Jurkat, Clone E6-1 (cell line): ENCODE measurements around the gene KRCC1.

Experiments used
- DNase-seq: peaks from one replicate; pipeline ENCODE4 v3.0.0-alpha.2; 2011; ENCODE audit warnings: low read depth, low spot score
- H3K4me3 ChIP-seq: 2 replicates; pipeline ENCODE4 v1.5.1; 2011; ENCODE audit warnings: mild to moderate bottlenecking, low read length, control low read depth, moderate library complexity

The KRCC1 gene

GRCh38 chr2:88080545-88080944 lies 25.0 kb upstream of the KRCC1 start:
- no peak overlapping the region for H3K4me3 ChIP-seq
- DNase-seq: no peak

DNA sequence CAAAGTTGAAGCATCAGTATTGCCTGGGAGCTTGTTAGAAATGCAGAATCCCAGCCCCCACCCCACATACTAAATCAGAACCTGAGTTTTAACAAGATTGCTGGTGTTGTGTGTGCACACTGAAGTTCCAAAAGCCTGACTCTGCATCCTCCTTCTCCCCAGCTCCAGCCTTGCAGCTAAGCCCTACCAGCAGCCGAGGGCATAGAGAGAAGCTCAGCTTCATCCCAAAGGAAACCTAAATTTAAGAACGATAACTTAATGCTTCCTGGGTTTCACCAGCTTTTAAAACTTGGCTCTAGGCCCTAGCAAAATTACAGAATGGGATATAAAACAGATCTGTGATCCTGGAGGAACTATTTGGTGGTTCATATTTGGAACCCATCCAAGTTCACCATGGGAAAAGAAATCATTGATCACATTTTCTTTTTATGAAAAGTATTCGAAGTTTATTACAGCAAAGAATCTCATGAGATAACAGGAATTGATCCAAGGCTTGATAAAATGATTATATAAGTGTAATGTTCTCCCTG lies 23.1 kb upstream of the KRCC1 start:
- no peak for DNase-seq
- no peak overlapping the region for H3K4me3 ChIP-seq

GRCh38 chr2:88077080-88077479 lies 21.5 kb upstream of the KRCC1 start:
- no peak for DNase-seq
- H3K4me3 ChIP-seq: no peak overlapping the region

DNA sequence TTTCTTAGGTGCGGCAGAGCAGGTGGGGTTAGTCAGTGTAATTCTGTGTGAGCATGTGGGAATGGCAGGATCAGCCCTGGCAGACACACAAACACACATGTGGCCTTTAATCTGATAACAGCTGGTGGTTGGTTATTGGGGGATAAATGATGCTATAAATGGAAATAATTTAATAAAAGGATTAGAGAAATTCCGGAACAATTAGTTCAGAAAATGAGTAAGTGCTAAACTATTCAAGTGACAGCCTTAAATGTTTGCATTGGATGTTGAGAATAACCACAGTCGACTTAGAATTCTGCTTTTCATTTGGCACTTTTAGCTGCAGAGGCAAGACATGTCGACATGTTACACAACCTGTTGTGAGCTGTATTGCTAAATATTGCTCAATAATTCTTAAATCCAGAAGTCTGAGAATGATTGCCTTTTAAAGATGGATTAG lies 19.3 kb upstream of the KRCC1 start:
- no peak for DNase-seq
- no peak overlapping the region for H3K4me3 ChIP-seq

DNA sequence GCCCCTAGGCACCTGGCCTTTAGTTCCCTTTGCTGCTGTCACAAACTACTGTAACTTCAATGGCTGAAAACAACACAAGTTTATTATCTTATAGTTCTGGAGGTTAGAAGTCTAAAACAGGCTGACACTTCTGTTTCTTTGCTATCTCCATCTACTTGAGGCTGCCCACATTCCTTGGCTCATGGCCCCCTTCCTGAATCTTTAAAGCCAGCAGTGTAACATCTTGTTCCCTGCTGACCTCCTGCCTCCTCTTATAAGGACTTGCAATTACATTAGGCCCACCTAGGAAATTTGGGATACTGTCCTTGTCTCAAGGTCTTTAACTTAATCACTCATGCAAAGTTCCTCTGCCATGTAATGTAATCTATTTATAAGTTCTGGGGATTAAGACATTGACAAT lies 18.6 kb upstream of the KRCC1 start:
- no peak overlapping the region for H3K4me3 ChIP-seq
- DNase-seq: no peak

DNA sequence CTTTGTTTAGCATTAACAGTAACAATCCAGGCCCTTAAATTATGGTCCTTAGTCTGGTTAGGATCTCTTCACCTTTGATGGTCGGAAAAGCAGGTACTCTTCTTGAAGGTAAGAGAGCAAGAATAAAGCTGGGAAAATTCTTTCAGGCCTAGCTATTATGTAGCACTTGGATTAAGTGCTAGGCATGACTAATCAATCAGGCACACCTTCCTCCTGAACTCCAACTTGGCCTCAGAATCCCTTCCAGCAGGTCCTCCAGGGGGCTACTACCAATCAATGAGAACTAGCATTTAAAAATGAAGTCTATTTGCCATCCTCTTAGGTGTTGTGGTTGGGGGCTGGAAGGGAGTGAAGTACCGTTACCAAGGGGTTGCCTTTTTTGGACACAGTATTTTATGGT lies 15.8 kb upstream of the KRCC1 start:
- DNase-seq: no peak
- no peak overlapping the region for H3K4me3 ChIP-seq

DNA sequence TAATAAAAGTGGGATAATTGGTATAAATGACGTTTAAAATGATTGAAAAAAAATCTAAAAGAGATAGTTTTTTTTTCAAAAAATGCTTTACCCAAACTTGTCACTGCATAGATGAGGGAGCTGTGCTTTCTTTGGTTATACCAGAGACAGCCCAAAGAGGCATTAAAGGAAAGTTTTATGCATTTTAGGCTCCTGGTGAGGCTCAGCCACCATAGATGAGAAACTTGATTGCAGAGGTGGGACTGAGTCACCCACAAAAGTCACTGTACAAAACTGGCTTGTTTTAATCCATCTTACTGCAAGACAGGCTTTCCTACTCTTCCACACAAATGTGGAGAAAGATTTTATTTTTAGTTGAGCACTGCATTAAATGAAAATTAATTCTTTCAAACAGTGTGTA lies 14.5 kb upstream of the KRCC1 start:
- DNase-seq: no peak

DNA sequence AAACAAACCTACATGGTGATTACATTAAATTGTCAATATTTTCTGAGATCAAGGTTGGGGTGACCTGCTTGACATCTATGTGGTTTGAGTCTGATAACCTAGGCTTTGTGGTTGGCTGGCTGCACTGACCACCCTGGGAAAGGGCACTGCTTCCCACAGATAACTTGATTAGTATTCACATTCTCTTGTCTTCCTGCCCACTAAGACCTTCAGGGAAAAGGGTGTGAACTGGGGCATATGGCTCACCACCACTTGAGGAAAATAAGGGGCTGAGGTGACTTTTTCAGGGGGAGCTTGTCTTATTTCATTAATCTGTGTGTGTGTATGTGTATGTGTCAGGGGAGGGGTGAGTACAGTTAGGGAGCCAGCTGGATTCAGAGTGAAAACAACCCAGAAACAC lies 13.5 kb upstream of the KRCC1 start:
- no peak overlapping the region for H3K4me3 ChIP-seq
- no peak for DNase-seq

More for the DNA sequence above, 14.5 kb upstream of the KRCC1 start:
- no peak overlapping the region for H3K4me3 ChIP-seq

GRCh38 chr2:88068044-88068443 lies 12.5 kb upstream of the KRCC1 start:
- no peak overlapping the region for H3K4me3 ChIP-seq
- no peak for DNase-seq

DNA sequence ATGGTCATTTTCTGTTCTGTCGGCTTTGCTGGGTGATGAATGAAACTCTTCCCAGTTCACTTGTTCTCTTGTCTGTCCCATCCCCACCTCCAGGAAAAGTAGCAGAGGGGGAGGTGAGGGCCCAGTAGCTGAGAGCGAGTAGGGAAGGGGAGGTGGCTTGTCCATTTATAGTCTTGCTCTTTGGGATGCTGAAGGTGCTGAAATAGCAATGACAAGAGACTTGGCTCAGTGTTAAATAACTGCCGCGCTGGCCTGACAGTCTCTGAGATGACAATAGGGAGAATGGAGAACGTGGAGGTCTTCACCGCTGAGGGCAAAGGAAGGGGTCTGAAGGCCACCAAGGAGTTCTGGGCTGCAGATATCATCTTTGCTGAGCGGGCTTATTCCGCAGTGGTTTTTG lies 12.0 kb upstream of the KRCC1 start, which contains the start of gene SMYD1:
Gene SMYD1 (plus strand): TSS at position 228 of the 400 bp plus-strand sequence. CDS start 40 bp downstream, at position 268.
- no peak for DNase-seq

DNA sequence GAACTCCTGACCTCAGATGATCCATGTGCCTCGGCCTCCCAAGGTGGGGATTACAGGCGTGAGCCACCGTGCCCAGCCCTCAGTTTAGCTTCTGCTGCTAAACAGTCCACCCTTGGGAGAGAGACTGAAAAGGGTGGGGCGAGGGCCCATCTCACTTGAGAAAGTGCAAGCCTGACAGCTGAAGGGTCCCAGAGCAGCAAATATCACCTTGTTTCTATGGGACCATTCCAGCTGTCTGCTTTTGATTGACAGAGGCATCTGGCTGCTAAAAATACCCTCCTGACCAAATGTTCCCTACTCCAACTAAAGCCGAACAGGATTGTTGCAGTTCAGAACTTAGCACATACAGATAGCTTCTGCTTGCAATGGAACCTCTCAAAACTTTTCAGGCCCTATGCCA lies 11.6 kb upstream of the KRCC1 start:
- no peak for DNase-seq
- no peak overlapping the region for H3K4me3 ChIP-seq

More for the DNA sequence above, 12.0 kb upstream of the KRCC1 start, which contains the start of gene SMYD1:
- no peak within 1 kb of the TSS for H3K4me3 ChIP-seq

GRCh38 chr2:88066543-88066942 lies 11.0 kb upstream of the KRCC1 start:
- no peak overlapping the region for H3K4me3 ChIP-seq
- DNase-seq: no peak

DNA sequence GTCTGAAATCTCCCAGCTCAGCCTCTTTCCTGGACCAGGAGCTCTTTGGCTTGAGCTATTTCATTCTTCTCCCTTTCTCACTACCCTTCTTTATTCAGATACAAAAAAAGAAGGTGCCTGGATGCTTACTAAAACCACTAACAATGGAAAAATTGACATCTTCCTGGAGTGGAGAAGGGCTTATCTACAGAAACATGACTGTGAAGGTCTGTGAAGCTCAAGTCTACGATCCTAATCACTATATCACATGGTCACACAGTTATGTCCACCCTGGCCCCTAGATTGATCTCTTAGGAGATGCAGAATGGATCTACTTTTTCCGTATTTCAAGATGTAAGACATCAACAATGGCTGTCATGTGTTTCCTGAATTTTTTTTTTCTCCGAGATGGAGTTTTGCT lies 5.7 kb upstream of the KRCC1 start:
- H3K4me3 ChIP-seq: no peak overlapping the region
- DNase-seq: no peak

DNA sequence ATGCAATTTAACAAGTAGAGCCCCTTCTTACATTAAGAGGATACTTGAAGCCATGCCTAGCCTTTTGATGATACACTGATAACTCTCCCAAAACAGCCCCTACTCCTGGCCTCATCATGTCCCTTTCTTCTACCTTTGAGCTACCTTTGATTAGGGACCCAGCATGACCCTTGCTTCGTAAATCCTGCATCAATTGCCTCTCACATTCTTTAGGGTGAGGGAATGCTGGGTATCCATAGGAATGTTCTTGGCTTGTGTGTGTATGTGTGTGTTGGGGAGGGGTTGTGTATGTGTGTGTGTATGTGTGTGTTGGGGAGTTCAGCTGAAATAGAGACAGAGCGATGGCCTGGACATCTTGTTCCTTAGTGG lies 5.3 kb upstream of the KRCC1 start:
- no peak for DNase-seq
- H3K4me3 ChIP-seq: no peak overlapping the region

DNA sequence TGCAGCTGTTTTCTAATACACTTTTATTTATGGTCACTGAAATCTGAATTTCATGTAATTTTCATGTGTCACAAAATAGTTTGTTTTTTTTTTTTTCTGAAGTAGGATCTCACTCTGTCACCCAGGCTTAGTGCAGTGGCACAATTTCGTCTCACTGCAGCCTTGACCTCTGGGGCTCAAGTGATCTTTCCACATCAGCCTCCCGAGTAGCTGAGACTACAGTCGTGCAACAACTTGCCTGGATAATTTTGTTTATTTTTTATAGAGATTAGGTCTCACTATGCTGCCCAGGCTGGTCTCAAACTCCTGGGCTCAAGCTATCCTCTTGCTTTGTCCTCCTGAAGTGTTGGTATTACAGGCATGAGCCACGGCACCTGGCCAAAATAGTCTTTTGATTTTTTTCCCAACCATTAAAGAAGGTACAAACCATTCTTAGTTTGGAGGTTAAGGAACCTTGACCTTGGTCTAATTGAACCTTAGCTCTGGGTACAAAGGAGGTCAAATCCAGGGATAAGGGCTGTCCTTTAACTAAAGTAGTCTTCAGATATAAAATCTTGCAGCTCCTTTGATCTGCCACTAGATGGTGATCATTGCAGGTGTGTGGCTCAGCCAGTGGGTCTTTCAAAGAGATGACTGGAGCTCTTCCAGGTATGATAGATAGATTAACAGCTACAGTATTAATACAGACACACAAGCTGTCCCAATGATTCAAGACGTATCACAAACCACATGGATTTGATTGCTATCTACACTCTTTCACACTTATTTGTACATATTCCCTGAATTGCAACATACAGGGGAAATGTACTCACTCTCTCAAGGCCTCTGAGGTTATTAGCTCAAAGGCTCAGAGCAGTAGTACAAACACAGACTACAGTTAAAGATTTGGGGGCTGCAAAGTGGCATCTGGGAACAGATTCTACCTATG lies 4.7 kb upstream of the KRCC1 start:
- H3K4me3 ChIP-seq: no peak overlapping the region
- peak; percentile 38 for DNase-seq

GRCh38 chr2:88058191-88058590 lies 2.6 kb upstream of the KRCC1 start:
- peak; percentile 88 for DNase-seq
- no peak overlapping the region for H3K4me3 ChIP-seq

- no peak overlapping the region for H3K4me3 ChIP-seq
- DNase-seq: no peak
Observed at GRCh38 chr2:88057437-88057844, 1.9 kb upstream of the KRCC1 start.

DNA sequence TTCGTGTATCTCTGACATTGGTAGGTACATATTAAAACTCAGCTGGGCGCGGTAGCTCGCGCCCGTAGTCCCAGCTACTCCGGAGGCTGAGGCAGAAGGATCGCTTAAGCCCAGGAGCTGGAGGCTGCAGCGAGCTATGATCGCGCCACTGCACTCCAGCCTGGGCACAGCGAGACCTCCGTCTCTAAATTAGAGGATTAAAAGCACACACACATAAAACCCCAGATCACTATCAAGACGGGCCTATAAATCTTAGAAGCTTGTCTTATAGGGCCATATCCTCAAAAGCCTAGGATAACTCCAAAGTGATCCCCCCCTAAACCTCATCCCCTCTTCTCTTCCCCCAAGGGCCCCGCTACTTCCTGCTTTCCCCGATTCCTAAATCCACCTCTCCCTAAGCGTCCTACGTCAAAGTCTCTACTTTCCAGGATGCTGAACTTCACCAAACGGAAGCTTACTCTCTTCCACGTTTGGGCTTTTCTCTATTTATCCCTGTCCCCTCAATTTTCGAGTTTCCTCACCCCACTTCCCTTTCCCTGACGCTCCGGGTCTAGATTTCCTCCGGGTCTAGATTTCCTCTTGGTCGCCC lies 707 bp downstream of the KRCC1 start:
- no peak for DNase-seq
- H3K4me3 ChIP-seq: peak overlapping the region; percentile 96

- DNase-seq: no peak
- peak overlapping the region; percentile 96 for H3K4me3 ChIP-seq
Observed at GRCh38 chr2:88053934-88054781, 1.4 kb downstream of the KRCC1 start.
